Thymus (tissue), 14 donors: Measurements from ENCODE around the gene C4BPA. TPM values are rescaled to one million over a fixed set of nuclear protein-coding genes. Genes with fewer than 3 reads are reported as not detected.
A peak's percentile ranks its signal among the peaks of the same experiment; 100 is the strongest.

ENCODE experiments used
- DNase-seq, 9 donors: peaks; one replicate each; pipeline ENCODE4 v3.0.0-alpha.2; 2013; ENCODE audit warnings: low spot score in 9 of 9, low read depth in 6 of 9, missing footprints in 1 of 9
- H3K27ac ChIP-seq, 2 donors: one replicate each; pipeline ENCODE4 v1.5.1; 2013; ENCODE audit warnings: control low read depth in 1 of 2, low read depth in 1 of 2, low read length in 1 of 2, mild to moderate bottlenecking in 1 of 2, moderate library complexity in 1 of 2
- H3K27me3 ChIP-seq, 2 donors: one replicate each; pipeline ENCODE4 v1.5.1; 2013; ENCODE audit warnings: low read length in 1 of 2; ENCODE audit not compliant: control insufficient read depth in 2 of 2, insufficient read depth in 1 of 2
- H3K36me3 ChIP-seq, 2 donors: one replicate each; pipeline ENCODE4 v1.5.1; 2013; ENCODE audit warnings: low read length in 1 of 2, mild to moderate bottlenecking in 1 of 2, moderate library complexity in 1 of 2; ENCODE audit not compliant: control insufficient read depth in 2 of 2, insufficient read depth in 2 of 2
- H3K4me1 ChIP-seq, 2 donors: one replicate each; pipeline ENCODE4 v1.5.1; 2013; ENCODE audit warnings: low read length in 2 of 2; ENCODE audit not compliant: control insufficient read depth in 2 of 2, insufficient read depth in 2 of 2
- H3K4me3 ChIP-seq, 2 donors: one replicate each; pipeline ENCODE4 v1.5.1; 2013; ENCODE audit warnings: low read length in 2 of 2, control low read depth in 1 of 2, mild to moderate bottlenecking in 1 of 2
- H3K9me3 ChIP-seq, 2 donors: one replicate each; pipeline ENCODE4 v1.5.1; 2013; ENCODE audit warnings: low read length in 1 of 2, mild to moderate bottlenecking in 1 of 2; ENCODE audit not compliant: control insufficient read depth in 2 of 2, insufficient read depth in 1 of 2
- WGBS: extraction: QIAGEN DNeasy Blood & Tissue Kit; methylation state at CpG from one replicate; pipeline ENCODE4 v1.1.7; 2013; 5-methylcytosine and 5-hydroxymethylcytosine counted together
- long read RNA-seq, 10 donors: transcript quantifications; one replicate each; lab custom pipeline, GENCODE V29; 2026
- polyA plus RNA-seq: library from polyadenylated mRNA; stranded (reverse); fragments of 200-250 nt; gene quantifications from one replicate; pipeline ENCODE4 v1.2.3, GENCODE V29; 2013
- total RNA-seq: library from RNA; stranded (reverse); fragments of 120-200 nt; gene quantifications from one replicate; pipeline ENCODE4 v1.2.4, GENCODE V29; 2013
- donor health status: healthy.

C4BPA gene
- total RNA-seq (0.09 TPM), polyA plus RNA-seq (0.32 TPM)
- long read RNA-seq, donor 1: 0 reads
- long read RNA-seq, donor 2: 0 reads
- long read RNA-seq, donor 3: 0 reads
- long read RNA-seq, donor 4: 0 reads
- long read RNA-seq, donor 5: 0 reads
- long read RNA-seq, donor 6: 0 reads
- long read RNA-seq, donor 7: 0 reads
- long read RNA-seq, donor 8: 0 reads
- long read RNA-seq, donor 9: 0 reads
- long read RNA-seq, donor 10: 0 reads

DNA sequence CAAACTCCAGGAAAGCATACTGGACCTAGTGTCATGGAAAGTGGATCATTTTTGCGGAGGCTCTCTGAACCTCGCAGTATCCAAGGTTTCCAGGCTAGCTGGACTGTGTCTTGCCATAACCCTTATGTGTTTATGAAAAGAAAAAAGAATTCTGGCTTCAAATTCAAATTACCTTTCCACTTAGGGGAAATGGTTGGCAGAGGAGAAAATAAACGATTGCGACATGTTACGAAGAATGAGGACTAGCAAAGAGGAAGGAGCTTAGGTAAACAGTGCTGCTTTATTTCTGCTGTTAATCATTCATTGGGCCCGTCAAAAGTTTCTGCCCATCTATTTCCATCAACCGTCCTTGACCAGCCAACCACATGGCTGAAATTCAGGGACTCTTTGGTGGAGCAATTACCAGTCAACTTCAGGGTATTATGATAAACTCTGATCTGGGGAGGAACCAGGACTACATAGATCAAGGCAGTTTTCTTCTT lies at the start of gene C4BPA:
Gene C4BPA (plus strand): TSS at position 342 of the 482 bp plus-strand sequence. CDS start 8,793 bp downstream, outside the sequence.
- DNase-seq: no peak
- Histone ChIP-seq H3K27me3 (no peaks in the 10 kb centered on the region), H3K27ac (no peak within 1 kb of the TSS), H3K4me3 (no peak within 1 kb of the TSS), H3K36me3 (no peaks in the 10 kb centered on the region), H3K4me1 (no peaks in the 10 kb centered on the region), H3K9me3 (no peaks in the 10 kb centered on the region)
- WGBS: 85% methylated on average over 7 of the region's 7 CpGs

DNA sequence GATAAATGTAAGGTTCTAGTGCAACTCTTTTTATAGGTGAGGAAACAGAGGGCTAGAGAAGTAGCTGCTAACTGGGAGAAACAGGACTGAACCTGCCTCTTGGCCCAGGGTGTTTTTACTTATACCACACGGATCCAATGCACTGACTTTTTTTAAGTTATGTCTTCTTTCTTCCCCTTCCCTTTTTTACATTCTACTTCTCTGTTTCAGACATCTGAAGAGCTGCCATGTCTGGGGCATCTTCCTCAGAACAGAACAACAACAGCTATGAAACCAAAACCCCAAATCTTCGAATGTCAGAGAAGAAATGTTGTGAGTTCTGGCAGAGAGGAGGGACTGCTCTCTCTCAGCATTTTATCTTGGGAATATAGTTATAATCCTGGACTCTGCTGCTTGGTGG lies 49.5 kb upstream of the C4BPA start:
- peak overlapping the region in 1 of 2 donors; percentile 78 for H3K4me3 ChIP-seq
- 17% methylated on average over 2 of the region's 2 CpGs for WGBS
- peaks cover 0 to 6% of the 10 kb centered on the region in 2 donors for H3K27me3 ChIP-seq
- H3K36me3 ChIP-seq: peaks cover 0 to under 1% of the 10 kb centered on the region in 2 donors
- peak overlapping the region; percentile 29 to 64 for H3K27ac ChIP-seq
- H3K9me3 ChIP-seq: no peaks in the 10 kb centered on the region
- H3K4me1 ChIP-seq: peaks cover 26 to 42% of the 10 kb centered on the region in 2 donors
- DNase-seq: no peak

DNA sequence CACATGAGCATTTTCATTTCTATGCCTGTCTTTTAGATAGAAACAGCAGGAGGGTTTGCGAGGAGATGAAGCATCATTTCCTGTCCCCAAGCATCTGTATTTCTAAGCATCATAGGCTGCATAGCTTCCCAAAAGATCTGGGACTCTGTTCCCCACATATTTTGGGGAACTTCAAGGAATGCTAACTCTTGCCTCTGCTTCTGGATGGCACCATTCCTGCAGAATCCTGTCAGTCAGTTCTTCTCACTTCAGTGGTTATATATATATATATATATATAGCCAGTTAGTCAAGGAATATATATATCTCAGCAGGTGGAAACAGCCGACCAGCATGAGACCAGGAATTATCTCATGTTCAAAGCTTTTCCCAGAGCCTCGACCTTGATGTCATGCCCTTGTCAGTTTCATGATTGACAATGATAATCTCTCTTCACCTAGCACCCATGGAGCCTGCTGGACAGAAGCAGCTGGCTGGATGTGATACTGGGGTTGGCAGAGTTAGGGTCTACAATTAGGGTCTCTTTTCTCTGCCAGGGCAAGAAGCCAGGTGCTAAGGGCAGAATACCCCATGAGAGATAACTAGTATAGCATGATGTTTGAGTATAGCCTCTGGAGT lies 48.5 kb upstream of the C4BPA start:
- peak overlapping the region in 1 of 2 donors; percentile 78 for H3K4me3 ChIP-seq
- H3K27me3 ChIP-seq: peaks cover 0 to 6% of the 10 kb centered on the region in 2 donors
- 81% methylated on average over 3 of the region's 3 CpGs for WGBS
- no peak for DNase-seq
- H3K4me1 ChIP-seq: peaks cover 36 to 52% of the 10 kb centered on the region in 2 donors
- no peaks in the 10 kb centered on the region for H3K9me3 ChIP-seq
- H3K27ac ChIP-seq: peak overlapping the region in 1 of 2 donors; percentile 36
- peaks cover 0 to 2% of the 10 kb centered on the region in 2 donors for H3K36me3 ChIP-seq

DNA sequence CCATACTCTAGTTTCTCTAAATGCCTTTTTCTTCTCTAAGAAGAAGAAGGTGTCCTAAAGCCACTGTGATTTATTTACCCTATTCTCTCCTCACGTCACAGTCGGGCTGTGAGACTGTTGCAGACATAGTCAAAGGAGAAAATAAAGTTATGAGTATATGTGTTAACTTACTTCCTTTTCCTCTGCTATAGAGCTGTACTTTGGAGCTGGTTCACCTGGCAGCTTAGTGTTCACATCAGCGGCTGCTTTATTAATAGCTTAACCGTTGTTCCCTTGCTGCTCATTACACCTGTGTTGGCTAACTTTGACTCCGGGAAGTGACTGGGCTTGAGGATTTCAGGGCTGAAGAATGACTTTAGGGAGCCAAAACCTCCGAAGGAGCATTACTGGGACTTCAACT lies 47.4 kb upstream of the C4BPA start:
- Histone ChIP-seq H3K4me1 (peaks cover 34 to 46% of the 10 kb centered on the region in 2 donors), H3K27me3 (peaks cover 0 to 6% of the 10 kb centered on the region in 2 donors), H3K36me3 (peaks cover 1 to 11% of the 10 kb centered on the region in 2 donors), H3K9me3 (no peaks in the 10 kb centered on the region), H3K27ac (no peak overlapping the region), H3K4me3 (peak overlapping the region in 1 of 2 donors; percentile 78)
- 54% methylated on average over 6 of the region's 6 CpGs for WGBS
- DNase-seq: no peak

DNA sequence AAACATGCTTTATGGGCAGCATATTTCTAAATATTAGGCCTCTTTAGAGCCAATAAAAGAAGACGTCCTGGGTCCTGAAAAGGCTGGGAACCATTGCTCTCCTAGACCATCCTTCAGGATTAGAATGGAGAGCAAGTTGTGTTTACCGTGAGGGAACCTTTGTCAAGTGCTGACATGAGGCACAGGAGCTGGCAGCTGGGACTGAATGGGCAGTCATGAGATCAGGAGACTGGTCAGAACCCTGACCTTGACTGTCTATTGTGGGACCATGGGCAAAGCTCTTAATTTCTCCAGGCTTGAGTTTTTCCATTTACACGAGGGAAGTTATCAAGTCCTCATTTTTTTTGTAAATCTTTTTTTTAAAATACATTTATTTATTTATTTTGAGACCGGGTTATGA lies 45.8 kb upstream of the C4BPA start:
- Histone ChIP-seq H3K27me3 (peaks cover 0 to 4% of the 10 kb centered on the region in 2 donors), H3K36me3 (peaks cover 7 to 24% of the 10 kb centered on the region in 2 donors), H3K9me3 (no peaks in the 10 kb centered on the region), H3K4me3 (peak overlapping the region in 1 of 2 donors; percentile 40), H3K27ac (no peak overlapping the region), H3K4me1 (peaks cover 28 to 34% of the 10 kb centered on the region in 2 donors)
- no peak for DNase-seq
- WGBS: 93% methylated on average over 4 of the region's 4 CpGs

DNA sequence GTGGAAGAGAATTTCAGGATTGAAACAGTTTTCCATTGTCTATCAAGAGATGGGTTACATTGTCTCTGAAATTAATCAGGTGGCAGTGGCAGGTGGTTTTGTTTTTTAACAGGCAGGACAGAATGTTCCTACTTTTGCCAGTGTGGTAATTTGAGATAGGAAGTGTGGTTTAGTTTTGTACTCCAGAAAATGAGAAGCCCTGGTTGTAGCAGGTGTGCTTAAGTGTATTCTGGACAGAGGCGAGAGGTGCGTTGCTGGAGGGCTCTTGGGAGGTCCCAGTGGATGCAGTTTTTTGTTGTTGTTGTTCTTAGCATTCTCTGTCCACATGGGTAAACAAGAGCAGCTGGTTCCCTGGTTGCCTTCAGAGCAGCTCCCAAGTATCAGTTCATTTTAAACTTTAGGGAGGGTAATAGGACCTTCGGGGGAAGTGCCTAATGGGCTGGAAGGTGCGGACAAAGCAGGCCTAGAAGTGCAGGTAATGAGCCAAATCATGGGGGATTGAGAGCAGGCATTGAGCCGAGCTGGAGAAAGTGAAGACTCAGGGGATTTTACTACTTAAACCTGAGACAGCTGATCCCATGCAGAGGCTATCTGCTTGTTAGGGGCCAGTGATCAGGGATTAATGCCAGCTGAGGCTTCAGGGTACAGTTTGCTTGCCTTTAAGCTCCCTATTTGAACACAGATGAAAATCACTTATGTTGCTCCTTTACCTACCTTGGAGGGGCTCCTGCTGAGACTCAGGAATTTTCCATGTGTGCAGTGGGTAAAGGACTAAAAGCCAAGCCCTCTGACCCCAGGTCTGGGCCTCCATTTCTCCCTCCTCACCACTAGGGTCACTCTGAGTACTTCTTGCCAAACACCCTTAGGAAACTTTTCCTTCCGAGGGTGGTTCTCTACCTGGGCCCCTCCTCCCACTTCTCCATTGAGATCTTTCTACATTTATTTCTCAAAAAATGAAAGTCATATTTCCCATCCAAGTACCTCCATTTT lies 44.9 kb upstream of the C4BPA start:
- Histone ChIP-seq H3K9me3 (no peaks in the 10 kb centered on the region), H3K27me3 (no peaks in the 10 kb centered on the region), H3K36me3 (peaks cover 7 to 33% of the 10 kb centered on the region in 2 donors), H3K4me3 (peak overlapping the region in 1 of 2 donors; percentile 40), H3K27ac (peak overlapping the region; percentile 59 to 79), H3K4me1 (peaks cover 28 to 29% of the 10 kb centered on the region in 2 donors)
- peak in 1 of 9 donors; percentile 55 for DNase-seq
- WGBS: 53% methylated on average over 6 of the region's 6 CpGs

GRCh38 chr1:207059881-207060280 lies 44.2 kb upstream of the C4BPA start:
- Histone ChIP-seq H3K4me1 (peaks cover 28 to 29% of the 10 kb centered on the region in 2 donors), H3K27me3 (no peaks in the 10 kb centered on the region), H3K9me3 (no peaks in the 10 kb centered on the region), H3K27ac (no peak overlapping the region), H3K36me3 (peaks cover 7 to 40% of the 10 kb centered on the region in 2 donors), H3K4me3 (peak overlapping the region in 1 of 2 donors; percentile 40)
- 75% methylated on average over 4 of the region's 4 CpGs for WGBS
- no peak for DNase-seq

DNA sequence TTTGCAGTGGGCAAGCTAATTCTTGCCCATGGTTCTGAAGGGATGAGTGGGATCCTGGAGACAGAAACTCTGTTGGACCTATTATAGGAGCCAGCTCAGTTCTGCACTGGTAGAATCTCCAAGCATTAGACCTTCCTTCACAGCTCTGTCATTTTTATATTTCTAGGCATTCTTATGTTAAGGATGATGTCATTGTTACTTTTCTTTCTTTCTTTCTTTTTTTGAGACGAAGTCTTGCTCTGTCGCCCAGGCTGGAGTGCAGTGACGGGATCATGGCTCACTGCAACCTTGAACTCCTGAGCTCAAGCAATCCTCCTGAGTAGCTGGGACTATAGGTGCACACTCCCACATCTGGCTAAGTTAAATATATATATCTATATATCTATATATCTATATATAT lies 43.4 kb upstream of the C4BPA start:
- no peak overlapping the region for H3K27ac ChIP-seq

More for the DNA sequence above, 43.4 kb upstream of the C4BPA start:
- Histone ChIP-seq H3K36me3 (peaks cover 7 to 47% of the 10 kb centered on the region in 2 donors), H3K4me3 (no peak overlapping the region), H3K4me1 (peaks cover 26 to 28% of the 10 kb centered on the region in 2 donors), H3K27me3 (no peaks in the 10 kb centered on the region), H3K9me3 (no peaks in the 10 kb centered on the region)
- no peak for DNase-seq
- 78% methylated on average over 3 of the region's 3 CpGs for WGBS
